ENCODE data around the gene OR10G7.

OR10G7 gene

GRCh38 chr11:124069429-124070401 lies 28.6 kb upstream of the OR10G7 start:
- Histone ChIP-seq H3K9ac (ENCODE audit: low read length) (no peak overlapping the region), H3K27me3 (ENCODE audit: low read length) (no peaks in the 10 kb centered on the region), H2AFZ (ENCODE audit: low read depth, low read length, severe bottlenecking) (no peak overlapping the region), H3K4me2 (ENCODE audit: low read depth, low read length, poor library complexity, severe bottlenecking) (peak overlapping the region; percentile 21), H3K27ac (ENCODE audit: low read depth, low read length) (no peak overlapping the region), H3K79me2 (ENCODE audit: insufficient read depth, low read length) (no peaks in the 10 kb centered on the region), H3K36me3 (ENCODE audit: low read length) (no peaks in the 10 kb centered on the region), H3K9me3 (ENCODE audit: insufficient read depth, low read length) (no peaks in the 10 kb centered on the region), H4K20me1 (ENCODE audit: low read depth, low read length) (no peaks in the 10 kb centered on the region), H3K9me2 (replicated peaks; ENCODE audit: insufficient read depth, low read length) (no peaks in the 10 kb centered on the region), H3F3A (ENCODE audit: insufficient read depth) (no peaks in the 10 kb centered on the region), H3K4me3 (ENCODE audit: insufficient read depth, low read length, poor library complexity, severe bottlenecking) (no peak overlapping the region)
- TF ChIP-seq, protein P1, sequence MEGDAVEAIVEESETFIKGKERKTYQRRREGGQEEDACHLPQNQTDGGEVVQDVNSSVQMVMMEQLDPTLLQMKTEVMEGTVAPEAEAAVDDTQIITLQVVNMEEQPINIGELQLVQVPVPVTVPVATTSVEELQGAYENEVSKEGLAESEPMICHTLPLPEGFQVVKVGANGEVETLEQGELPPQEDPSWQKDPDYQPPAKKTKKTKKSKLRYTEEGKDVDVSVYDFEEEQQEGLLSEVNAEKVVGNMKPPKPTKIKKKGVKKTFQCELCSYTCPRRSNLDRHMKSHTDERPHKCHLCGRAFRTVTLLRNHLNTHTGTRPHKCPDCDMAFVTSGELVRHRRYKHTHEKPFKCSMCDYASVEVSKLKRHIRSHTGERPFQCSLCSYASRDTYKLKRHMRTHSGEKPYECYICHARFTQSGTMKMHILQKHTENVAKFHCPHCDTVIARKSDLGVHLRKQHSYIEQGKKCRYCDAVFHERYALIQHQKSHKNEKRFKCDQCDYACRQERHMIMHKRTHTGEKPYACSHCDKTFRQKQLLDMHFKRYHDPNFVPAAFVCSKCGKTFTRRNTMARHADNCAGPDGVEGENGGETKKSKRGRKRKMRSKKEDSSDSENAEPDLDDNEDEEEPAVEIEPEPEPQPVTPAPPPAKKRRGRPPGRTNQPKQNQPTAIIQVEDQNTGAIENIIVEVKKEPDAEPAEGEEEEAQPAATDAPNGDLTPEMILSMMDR (IDR thresholded peaks at IDR 0.05; ENCODE audit: insufficient read depth, low read length, poor library complexity, severe bottlenecking), result peak; percentile 60
- no peak for TF ChIP-seq EZH2phosphoT487 (conservative IDR thresholded peaks at IDR 0.05; ENCODE audit: low read length)

- Histone ChIP-seq H3K27me3 (ENCODE audit: low read length) (no peaks in the 10 kb centered on the region), H3K9me3 (ENCODE audit: insufficient read depth, low read length) (no peaks in the 10 kb centered on the region), H3K4me2 (ENCODE audit: low read depth, low read length, poor library complexity, severe bottlenecking) (no peak overlapping the region), H3K27ac (ENCODE audit: low read depth, low read length) (no peak overlapping the region), H3F3A (ENCODE audit: insufficient read depth) (no peaks in the 10 kb centered on the region), H3K9me2 (replicated peaks; ENCODE audit: insufficient read depth, low read length) (no peaks in the 10 kb centered on the region), H3K4me3 (ENCODE audit: insufficient read depth, low read length, poor library complexity, severe bottlenecking) (no peak overlapping the region), H3K36me3 (ENCODE audit: low read length) (no peaks in the 10 kb centered on the region), H4K20me1 (ENCODE audit: low read depth, low read length) (no peaks in the 10 kb centered on the region), H3K9ac (ENCODE audit: low read length) (no peak overlapping the region), H2AFZ (ENCODE audit: low read depth, low read length, severe bottlenecking) (no peak overlapping the region), H3K79me2 (ENCODE audit: insufficient read depth, low read length) (no peaks in the 10 kb centered on the region)
- TF ChIP-seq, protein P1 (IDR thresholded peaks at IDR 0.05; ENCODE audit: insufficient read depth, low read length, poor library complexity, severe bottlenecking), result no peak
Observed at GRCh38 chr11:124068601-124069110, 27.5 kb upstream of the OR10G7 start.

DNA sequence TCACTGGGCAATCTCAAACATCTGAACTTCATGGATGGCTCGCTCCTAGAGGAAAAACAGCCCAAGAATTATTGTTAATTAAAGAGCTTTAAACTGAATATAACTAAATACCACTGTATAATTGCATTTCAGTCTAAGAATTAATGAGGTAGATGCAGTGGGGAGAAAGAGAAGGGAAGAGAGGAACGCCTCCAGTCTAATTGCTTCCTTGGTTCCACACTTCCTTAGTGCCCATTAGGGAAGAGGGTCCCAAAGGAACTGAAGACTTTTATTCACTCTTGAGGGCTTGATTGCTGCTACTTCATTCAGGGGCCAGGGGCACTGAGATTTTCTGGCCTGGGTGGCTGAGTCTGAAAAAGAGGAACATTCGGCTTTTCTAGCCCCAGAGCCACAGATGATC lies 11.8 kb upstream of the OR10G7 start:
- no peak overlapping the region for H2AFZ ChIP-seq (ENCODE audit: low read depth, low read length, severe bottlenecking)
- no peak overlapping the region for H3K9ac ChIP-seq (ENCODE audit: low read length)
- no peak overlapping the region for H3K4me3 ChIP-seq (ENCODE audit: insufficient read depth, low read length, poor library complexity, severe bottlenecking)
- H4K20me1 ChIP-seq (ENCODE audit: low read depth, low read length), result no peaks in the 10 kb centered on the region
- no peaks in the 10 kb centered on the region for H3K9me3 ChIP-seq (ENCODE audit: insufficient read depth, low read length)
- H3K27me3 ChIP-seq (ENCODE audit: low read length), result no peaks in the 10 kb centered on the region
- H3K4me2 ChIP-seq (ENCODE audit: low read depth, low read length, poor library complexity, severe bottlenecking), result no peak overlapping the region
- H3K27ac ChIP-seq (ENCODE audit: low read depth, low read length), result no peak overlapping the region
- no peaks in the 10 kb centered on the region for H3K36me3 ChIP-seq (ENCODE audit: low read length)
- no peaks in the 10 kb centered on the region for H3K9me2 ChIP-seq (replicated peaks; ENCODE audit: insufficient read depth, low read length)
- H3K79me2 ChIP-seq (ENCODE audit: insufficient read depth, low read length), result no peaks in the 10 kb centered on the region
- TF ChIP-seq EZH2phosphoT487 (conservative IDR thresholded peaks at IDR 0.05; ENCODE audit: low read length), result no peak
- TF ChIP-seq, protein P1 (IDR thresholded peaks at IDR 0.05; ENCODE audit: insufficient read depth, low read length, poor library complexity, severe bottlenecking), result no peak
- no peaks in the 10 kb centered on the region for H3F3A ChIP-seq (ENCODE audit: insufficient read depth)

Measured in SU-DHL-6 (cell line).